HG03575 (cell line): Measurements from ENCODE around the gene USP6.
"Not testable (repeated sequence)": the region's sequence is repeated elsewhere in the genome, so short reads cannot be mapped to it uniquely, and the experiment has no call there.

Source experiments
- ATAC-seq: cut with Tn5 transposase; IDR thresholded peaks from one replicate; pipeline ENCODE4 v1.9.1; 2021; ENCODE audit not compliant: unreplicated experiment, insufficient number of reproducible peaks, low FRiP score; ENCODE audit errors: extremely low read depth

The USP6 gene

DNA sequence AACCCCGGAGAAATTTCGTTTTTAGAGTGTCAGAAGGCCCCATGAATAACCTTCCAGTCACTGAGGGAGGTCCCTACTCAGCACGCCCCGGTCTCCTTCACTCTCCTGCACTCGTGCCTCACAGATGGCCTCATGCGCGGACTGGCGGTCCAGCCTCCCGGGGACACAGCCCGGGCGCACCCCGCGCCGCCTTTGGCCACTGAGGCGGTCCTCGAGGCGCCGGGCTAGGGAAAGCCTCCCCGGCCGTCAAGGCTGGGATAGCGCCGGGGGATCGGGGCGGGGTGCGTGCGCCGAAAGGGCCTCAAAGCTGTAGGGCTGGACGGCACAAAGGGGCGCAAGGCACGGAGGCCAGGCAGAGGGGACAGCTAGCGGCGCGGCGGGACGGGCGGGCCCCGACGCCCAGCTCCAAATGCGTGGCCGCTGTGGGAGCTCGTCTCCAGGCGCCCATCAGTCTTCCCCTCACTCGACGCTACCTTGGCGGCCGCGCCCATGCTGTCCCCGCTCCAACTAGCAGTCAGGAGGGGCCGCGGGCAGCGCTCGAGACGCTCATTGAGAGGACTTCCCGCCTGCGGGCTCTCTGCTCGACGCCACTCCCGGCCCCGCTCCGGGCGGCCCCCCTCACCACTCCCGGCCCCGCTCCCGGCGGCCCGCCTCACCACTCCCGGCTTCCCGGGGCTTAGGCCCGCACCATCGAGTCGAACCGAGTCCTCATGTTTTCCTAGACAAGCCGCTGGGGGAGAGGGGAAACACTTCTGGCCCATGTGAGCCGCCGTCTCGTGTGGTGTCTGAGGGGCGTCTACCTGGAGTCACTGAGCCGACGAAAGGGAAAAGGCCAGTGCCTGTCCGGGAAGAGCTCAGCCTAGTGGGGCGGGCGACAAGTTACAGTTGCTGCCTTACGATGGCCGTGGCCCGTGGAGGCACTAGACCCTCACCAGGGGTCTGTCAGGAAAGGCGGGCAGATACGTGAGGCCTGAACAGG, at the start of gene USP6:
USP6 (plus strand) TSS at position 360 of the 979 bp plus-strand sequence. CDS start 14,336 bp downstream, outside the sequence.
- ATAC-seq = no peak

- no peak for ATAC-seq
Observed at GRCh38 chr17:5068236-5068635, 47.6 kb upstream of the USP6 start.

DNA sequence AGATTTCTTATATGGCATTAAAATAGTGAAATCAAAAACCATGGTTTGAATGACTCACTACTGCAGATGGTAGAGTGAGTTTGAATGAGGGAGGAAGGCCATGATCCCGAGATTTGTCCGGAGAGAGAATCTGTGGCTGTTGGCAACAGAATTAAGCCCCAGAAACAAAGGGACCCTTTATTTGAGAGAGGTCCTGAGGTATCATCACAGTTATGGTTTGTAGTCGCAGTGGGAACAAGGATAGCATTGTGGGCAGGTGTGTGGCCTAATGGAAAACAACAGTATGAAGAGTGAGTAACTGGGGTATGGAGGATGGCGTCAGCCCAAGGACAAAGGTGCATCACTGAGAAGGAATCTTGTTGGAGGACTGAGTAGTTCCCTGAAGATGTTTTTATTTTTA, 46.1 kb upstream of the USP6 start:
- no peak for ATAC-seq

GRCh38 chr17:5075472-5075871, 40.4 kb upstream of the USP6 start:
- ATAC-seq = not testable (repeated sequence)

- not testable (repeated sequence) for ATAC-seq
Observed at GRCh38 chr17:5077275-5077674, 38.6 kb upstream of the USP6 start.

GRCh38 chr17:5077781-5078105, 38.1 kb upstream of the USP6 start:
- no peak for ATAC-seq

DNA sequence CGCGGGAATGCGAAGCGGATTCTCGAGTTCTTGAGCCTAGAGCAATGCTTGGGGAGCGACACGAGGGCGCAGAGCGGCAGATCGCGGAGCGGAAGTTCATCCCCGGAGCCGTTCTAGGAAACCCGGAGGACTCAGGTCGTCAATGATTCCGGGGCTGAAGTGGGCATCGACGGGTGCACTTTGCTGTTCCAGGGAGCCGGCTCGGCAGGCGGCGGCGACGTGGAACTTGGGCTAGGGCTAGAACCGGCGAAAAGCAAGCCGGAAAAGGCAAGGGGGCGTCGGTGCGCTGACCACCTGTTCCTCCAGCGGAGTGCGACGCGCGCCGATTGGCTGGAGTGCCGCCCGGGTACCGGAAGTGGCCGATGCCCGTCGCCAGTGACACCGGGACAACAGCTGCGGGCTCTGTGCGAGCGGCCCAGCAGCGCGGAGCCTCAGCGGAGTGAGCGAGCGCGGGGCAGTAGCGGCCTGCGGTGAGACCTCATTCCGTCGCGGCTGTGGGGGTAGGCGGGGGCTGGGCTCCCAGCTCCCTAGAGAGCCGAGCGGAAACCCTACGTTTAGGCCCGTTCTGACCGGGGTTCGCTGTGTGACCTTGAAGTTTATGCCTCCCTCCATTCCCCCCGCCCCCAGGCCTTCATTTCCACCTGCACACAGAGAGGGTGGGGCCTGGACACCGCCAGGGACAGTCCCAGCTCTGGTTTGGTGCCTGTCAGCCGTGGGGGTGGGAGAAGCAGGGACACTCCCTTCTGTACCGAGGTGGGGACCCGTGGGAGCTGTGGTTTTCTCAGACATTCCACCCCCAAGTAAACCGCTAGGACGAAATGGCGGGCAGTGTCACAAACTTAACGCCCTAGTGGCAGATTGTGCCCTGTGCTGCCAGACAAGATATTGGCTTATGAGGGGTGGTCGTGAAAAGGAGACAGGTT, 37.5 kb upstream of the USP6 start, which contains the start of gene ZFP3:
ZFP3 (plus strand) TSS at position 362 of the 923 bp plus-strand sequence. CDS start 13,038 bp downstream, outside the sequence.
- no peak for ATAC-seq

DNA sequence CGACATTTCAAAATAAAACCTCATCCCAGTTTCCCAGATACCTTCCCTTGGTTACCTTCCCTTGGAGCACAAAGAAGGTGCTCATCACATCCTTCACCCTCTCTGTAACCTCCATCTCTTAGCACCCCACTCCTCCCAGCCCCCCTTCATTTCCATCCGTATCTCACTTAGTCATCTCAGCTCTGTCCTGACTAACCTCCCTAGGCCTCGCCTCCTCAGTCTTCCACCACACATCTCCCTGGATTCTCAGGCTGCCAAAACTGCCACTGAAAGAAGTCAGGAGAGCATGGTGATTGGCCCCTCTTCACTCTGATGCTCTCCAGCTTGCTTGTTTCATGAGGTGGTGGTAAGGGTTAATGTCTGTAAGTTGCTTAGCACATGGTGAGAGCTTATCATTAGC, 35.2 kb upstream of the USP6 start:
- no peak for ATAC-seq

DNA sequence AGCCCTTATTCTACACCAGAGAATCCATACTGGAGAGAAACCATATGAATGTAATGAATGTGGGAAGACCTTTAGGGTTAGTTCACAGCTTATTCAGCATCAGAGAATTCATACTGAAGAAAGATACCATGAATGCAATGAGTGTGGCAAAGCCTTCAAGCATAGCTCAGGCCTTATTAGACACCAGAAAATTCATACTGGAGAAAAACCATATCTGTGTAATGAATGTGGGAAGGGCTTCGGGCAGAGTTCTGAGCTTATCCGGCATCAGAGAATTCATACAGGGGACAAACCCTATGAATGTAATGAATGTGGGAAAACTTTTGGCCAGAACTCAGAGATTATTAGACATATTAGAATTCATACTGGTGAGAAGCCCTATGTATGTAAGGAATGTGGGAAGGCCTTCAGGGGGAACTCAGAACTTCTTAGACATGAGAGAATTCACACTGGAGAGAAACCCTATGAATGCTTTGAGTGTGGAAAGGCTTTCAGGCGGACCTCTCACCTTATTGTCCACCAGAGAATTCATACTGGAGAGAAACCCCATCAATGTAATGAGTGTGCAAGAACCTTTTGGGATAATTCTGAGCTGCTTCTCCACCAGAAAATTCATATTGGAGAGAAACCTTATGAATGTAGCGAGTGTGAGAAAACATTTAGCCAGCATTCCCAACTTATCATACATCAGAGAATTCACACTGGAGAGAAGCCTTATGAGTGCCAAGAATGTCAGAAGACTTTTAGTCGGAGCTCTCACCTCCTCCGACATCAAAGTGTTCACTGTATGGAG, 23.4 kb upstream of the USP6 start:
- no peak for ATAC-seq

- no peak for ATAC-seq
Observed at GRCh38 chr17:5096731-5097100, 19.1 kb upstream of the USP6 start.

DNA sequence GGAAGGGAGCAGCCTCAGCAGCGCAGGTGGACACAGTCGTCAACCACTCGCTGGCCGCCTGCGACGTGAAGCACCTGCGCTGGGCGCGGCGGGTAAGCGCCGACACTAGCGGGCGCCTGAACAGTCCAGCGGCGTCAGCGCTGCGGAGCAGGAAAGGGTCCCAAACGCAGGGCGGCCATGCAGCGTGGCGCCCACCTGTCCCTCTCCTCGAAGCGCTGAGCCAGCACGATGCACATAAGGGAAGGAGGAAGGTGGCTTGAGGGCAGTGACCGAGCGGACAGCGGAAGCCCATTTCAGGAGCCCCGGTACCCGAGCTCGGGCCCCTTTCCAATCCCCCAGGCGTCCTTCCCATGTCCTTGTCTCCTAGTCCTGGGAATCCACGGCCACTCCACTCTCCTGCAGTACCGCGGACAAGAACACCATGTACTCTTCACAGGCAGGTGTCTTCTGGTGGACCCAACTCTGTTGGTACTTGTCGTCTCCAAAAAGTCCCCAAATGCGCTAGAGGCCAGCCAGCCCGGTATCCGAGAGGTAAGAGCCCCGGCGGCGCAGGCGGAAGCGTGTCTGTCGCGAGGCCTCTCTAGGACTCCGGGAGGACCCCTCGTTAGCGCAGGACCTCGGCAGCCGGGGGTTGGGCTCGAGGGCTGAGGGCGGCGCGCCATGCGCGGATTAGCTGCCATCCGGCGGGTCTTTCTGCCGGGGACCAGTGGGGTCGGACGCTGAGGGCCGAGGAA, 18.6 kb upstream of the USP6 start:
- no peak for ATAC-seq

GRCh38 chr17:5099271-5099670, 16.6 kb upstream of the USP6 start:
- no peak for ATAC-seq

DNA sequence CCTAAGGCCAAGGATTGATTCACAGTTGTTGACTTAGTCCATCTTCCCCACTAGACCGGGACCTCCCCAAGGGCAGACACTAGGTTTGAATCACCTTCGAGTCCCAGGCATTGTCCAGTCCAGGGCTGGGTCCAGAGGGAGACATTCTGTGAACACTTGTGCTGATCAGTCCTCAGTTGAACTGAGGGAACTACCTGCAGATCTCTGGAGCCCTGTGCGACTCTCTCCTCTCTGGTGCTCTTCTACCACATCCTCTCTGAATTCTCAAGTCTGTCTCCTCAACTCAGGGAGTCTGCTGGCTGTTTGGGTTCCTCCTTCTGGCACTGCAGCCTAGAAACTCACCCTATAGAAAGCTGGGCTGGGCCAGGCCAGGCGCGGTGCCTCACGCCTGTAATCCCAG, 15.0 kb upstream of the USP6 start:
- ATAC-seq = no peak

DNA sequence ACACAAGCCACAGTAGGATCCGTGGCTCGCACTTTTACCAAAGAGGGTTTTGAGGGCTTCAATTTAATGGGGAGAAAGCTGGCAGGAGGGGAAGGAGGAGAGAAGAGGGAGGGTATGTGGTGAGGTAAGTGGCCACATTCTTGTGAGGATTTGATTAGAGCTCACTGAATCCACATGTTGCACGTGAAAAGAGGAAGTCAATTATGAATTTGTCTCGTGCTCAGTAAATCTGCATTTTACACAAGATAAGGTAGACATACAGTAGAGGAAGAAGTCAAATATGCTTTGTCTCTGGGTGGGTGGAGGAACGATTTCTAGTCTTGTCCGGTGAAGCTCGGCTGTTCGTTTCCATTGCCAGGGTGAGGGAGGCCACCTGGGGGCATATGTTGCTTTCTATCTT, 5.0 kb upstream of the USP6 start:
- no peak for ATAC-seq

- ATAC-seq = no peak
Observed at GRCh38 chr17:5111402-5112204, 4.2 kb upstream of the USP6 start, which contains the start of gene ZNF232. Gene ZNF232, minus strand, starts transcription at chr17:5111878. Its CDS starts 56 bp downstream, at chr17:5111822.

DNA sequence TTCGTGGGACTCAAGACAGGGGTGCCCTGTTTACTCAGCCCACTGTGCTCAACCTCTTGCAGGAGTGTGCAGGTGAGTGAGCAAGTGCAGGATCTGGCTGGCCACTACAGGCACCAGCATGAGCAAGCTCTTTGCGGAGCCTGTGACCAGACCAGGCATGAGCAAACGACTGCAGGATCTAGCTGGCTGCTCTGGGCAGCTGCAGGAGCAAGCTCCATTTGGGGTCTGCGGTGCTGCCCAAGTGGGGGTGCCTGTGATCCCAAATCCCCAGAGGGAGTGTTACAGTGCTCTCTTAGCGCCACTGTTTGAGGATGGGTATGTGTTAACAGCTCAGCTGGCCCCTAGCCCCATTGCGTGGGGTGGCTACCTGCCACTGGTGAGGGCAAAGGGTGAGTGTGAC, 2.4 kb downstream of the USP6 start:
- no peak for ATAC-seq

GRCh38 chr17:5120036-5120435, 4.2 kb downstream of the USP6 start:
- ATAC-seq = no peak
